ENCODE measurements around the gene CEP85.

CEP85 gene

DNA sequence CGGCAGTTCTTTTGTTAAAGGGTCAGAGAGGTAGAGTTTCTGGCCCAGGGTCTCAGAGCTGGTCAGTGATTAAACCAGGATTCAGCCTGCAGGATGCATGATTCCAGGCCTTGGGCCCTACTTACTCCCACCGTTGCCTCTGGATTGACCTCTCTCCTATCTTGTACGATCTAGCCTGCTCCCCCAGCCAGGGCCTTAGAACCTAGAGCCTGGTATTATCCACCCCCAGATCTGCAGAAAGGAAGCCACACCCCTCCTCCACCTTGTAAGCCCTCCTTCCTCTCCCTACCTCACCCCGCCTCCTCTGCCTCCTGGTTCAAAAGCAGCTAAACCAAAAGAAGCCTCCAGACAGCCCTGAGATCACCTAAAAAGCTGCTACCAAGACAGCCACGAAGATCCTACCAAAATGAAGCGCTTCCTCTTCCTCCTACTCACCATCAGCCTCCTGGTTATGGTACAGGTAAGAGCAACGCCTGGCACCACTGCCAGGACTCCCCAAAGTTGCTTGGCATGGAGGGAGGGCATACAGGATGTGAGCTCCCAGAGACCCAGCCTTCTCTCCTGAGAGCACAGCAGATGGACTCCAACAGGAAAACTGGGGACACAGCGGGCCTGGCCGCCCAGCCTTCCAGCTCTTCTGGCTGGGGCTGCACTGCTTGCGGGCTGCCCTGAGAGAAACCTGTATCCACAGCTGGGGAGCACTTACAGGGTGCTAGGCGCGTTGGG is 83.8 kb downstream of the CEP85 start, which contains the start of gene CD52:
Gene CD52, plus strand, starts transcription at position 347 of the 726 bp plus-strand sequence. Its CDS starts 60 bp downstream, at position 407.
- peak; percentile 57 for DNase-seq

DNA sequence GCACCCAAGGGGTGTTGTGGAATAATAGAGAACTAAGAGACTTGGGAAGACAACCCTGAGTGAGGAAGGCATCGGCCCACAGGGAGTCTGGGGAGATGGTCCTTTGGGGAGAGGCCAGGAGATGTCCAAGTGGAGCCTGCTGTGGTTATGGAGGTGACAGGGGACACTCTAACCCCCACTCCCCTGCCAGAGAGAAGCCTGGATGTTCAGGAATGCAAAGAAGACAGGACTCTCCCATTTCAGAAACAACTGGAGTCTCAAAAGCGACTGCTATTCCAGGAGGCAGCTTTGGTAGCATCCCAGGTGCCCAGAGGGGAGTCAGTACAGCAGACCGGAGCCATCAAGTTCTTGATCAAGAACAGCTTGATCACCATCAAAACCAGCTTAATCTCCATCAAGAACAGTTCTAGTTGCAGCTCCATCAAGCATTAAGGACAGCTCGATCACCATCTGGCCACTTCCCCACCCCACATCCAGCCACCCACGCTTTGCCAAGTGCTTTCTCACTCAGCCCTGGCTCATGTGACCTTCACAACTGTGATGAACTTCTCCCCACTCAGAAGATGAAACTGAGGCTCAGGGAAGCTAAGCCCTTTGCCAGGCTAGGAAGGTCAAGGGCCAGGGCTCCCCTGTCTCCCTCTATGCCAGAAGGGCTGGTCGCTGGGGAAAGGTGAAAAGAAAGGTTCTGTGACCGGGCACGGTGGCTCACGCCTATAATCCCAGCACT is 84.5 kb downstream of the CEP85 start:
- DNase-seq = peak; percentile 46

DNA sequence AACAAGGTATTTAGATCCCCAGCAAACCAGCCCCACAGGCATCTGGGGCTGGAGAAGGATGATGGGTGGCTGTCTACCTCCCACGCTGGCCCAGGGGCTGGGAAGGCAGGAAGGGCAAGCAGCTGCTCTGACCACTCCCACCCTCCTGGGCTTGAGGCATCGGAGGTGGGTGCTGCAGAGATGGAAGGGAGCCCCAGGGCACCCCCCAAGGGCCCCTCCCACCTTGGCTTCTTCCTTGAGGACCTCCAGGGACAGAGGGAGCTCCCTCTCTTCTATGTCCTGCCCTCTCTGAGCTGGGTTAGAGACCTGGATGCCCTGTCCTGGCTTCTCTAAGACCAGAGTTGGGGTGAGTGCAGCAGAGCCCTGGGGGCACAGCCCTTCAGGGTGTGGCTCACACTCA is 86.9 kb downstream of the CEP85 start:
- DNase-seq = no peak

DNA sequence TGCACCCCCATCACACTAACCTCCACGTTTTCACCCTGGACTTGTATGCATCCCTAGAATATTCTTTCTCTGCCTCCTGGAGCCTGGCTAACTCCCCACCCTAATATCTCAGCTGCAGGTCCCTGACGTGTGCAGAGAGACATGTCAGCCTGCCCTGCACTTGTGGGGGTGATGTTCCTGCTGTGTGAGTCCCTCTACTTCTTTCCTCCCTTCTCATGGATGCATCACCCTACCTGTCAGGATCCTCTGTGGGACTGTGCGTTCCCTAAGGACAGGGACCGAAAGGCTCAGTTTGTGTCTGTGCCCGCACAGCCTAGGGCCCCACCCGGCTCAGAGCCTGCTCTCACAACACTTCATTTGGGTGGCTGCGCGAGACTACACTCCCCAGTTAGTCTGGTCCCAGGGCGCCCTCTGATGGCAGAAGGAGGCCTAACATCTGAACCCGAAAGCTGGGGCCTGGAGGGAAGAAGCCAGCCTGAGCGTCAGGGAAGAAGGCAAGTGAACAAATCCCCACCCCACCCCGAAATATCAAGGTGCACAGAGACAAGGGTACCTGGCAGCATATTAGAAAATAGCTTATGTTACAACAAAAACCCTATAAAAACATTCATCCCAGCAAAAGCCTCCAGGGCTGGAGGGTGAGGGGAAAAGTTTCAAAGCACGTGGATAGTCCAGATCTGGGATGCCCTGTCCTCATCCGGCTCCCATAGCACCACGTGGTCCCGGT is 87.5 kb downstream of the CEP85 start:
- peak; percentile 91 for DNase-seq

DNA sequence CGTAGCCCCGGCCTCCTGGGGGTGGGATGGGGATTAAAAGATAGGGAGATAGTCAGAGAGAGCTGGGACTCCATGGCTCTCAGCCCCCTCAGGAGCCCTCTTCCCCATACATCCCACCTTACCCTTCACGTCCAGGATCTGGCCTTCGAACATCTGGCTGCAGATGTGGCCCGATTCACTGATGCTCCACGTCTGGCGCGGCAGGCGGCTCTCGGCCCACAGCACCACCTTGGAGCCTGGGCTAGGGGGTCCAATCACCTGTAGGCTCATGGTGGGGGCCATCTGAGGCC is 88.0 kb downstream of the CEP85 start:
- no peak for DNase-seq

DNA sequence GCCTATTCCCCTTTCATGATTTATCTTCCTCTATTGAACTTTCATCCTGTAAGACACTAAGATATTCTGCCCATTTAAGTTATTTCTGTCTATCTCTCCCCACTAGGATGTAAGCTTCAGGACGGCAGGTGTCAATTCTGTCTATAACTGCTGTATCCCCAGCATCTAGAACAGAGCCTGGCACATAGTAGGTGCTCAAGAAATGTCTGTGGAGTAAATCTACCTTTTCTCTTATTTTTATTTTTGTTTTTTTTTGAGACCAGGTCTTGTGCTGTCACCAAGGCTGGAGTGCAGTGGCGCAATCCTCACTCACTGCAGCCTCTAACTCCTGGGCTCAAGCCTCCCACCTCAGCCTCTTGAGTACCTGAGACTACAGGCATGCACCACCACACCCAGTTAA is 89.4 kb downstream of the CEP85 start:
- no peak for DNase-seq

DNA sequence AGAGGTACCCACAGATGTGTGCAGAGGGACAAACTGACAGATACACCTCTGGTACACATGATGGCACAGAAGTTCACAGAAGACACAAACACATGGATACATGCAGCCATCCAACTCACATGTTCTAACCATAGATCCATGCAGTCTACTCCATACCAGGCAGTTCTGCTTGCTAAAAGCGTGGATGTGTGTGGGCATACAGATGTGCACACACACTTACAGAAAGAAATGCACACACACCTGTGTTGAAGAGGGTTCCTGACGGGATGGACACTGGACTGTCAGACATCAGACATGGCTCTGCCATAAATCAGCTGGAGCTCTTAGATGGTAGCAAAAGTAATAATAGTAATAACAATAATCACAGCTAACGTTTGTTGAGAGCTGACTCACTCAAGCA is 90.5 kb downstream of the CEP85 start:
- no peak for DNase-seq

DNA sequence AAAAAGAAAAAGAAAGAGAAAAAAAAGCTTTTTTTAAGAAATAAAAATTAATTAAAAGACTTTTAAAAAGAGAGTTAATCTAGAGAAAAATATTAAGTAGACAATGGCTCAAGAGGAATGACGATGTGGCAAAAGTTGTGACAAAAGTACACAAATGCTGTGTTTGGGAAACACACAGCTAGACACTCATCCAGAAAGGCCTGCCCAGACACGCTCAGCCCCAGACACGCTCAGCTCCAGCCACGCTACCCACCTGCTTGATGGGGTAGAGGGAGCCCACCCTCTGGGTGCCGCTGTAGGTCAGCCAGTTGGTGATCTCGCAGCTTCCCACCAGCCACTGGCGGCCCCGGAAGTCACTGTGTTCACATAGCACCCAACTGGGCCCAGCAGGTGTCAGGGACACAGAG is 94.0 kb downstream of the CEP85 start:
- DNase-seq = no peak

All from hematopoietic multipotent progenitor cell treated with erythropoietin and hydrocortisone succinate and interleukin-3 and kit ligand, for 8 days (in vitro differentiated cells).